HG03108 (cell line): Measurements from ENCODE around the gene KIAA0040.

ENCODE experiments used
- ATAC-seq: cut with Tn5 transposase; IDR thresholded peaks from one replicate; pipeline ENCODE4 v1.9.1; 2021; ENCODE audit warnings: moderate library complexity; ENCODE audit not compliant: unreplicated experiment

The KIAA0040 gene

GRCh38 chr1:175172503-175172902 lies 20.1 kb downstream of the KIAA0040 start:
- no peak for ATAC-seq

GRCh38 chr1:175171036-175171913 lies 21.3 kb downstream of the KIAA0040 start:
- no peak for ATAC-seq

- no peak for ATAC-seq
These were observed 23.1 kb downstream of the KIAA0040 start for GRCh38 chr1:175169286-175170018.

GRCh38 chr1:175168782-175169181 lies 23.8 kb downstream of the KIAA0040 start:
- ATAC-seq, result no peak

- no peak for ATAC-seq
These were observed 24.7 kb downstream of the KIAA0040 start for GRCh38 chr1:175167861-175168260.

GRCh38 chr1:175166746-175167145 lies 25.8 kb downstream of the KIAA0040 start:
- no peak for ATAC-seq

GRCh38 chr1:175164751-175165150 lies 27.8 kb downstream of the KIAA0040 start:
- no peak for ATAC-seq

GRCh38 chr1:175163702-175164101 lies 28.9 kb downstream of the KIAA0040 start:
- ATAC-seq, result no peak

- no peak for ATAC-seq
These were observed 29.6 kb downstream of the KIAA0040 start for GRCh38 chr1:175162955-175163354.

- ATAC-seq, result no peak
These were observed 34.4 kb downstream of the KIAA0040 start for GRCh38 chr1:175158170-175158591.

- no peak for ATAC-seq
These were observed 35.4 kb downstream of the KIAA0040 start for GRCh38 chr1:175157200-175157599.

- ATAC-seq, result no peak
These were observed 36.6 kb downstream of the KIAA0040 start for GRCh38 chr1:175155936-175156335.

GRCh38 chr1:175155473-175155856 lies 37.1 kb downstream of the KIAA0040 start:
- no peak for ATAC-seq

GRCh38 chr1:175154629-175155472 lies 37.7 kb downstream of the KIAA0040 start:
- peak; percentile 50 for ATAC-seq

- no peak for ATAC-seq
These were observed 40.4 kb downstream of the KIAA0040 start for GRCh38 chr1:175152006-175152652.

GRCh38 chr1:175150596-175151319 lies 41.8 kb downstream of the KIAA0040 start:
- ATAC-seq, result no peak

GRCh38 chr1:175148068-175148467 lies 44.5 kb downstream of the KIAA0040 start:
- no peak for ATAC-seq

GRCh38 chr1:175147569-175147968 lies 45.0 kb downstream of the KIAA0040 start:
- no peak for ATAC-seq

- ATAC-seq, result no peak
These were observed 45.9 kb downstream of the KIAA0040 start for GRCh38 chr1:175146529-175147213.
